Thymus (tissue), 11 donors: ENCODE data around the gene FOXO3. TPM values are rescaled to one million over a fixed set of nuclear protein-coding genes. Genes with fewer than 3 reads are reported as not detected.

Experiments used
- DNase-seq, 9 donors: peaks; one replicate each; pipeline ENCODE4 v3.0.0-alpha.2; 2013; ENCODE audit warnings: low spot score in 9 of 9, low read depth in 6 of 9, missing footprints in 1 of 9
- H3K27ac ChIP-seq, 2 donors: one replicate each; pipeline ENCODE4 v1.5.1; 2013; ENCODE audit warnings: control low read depth in 1 of 2, low read depth in 1 of 2, low read length in 1 of 2, mild to moderate bottlenecking in 1 of 2, moderate library complexity in 1 of 2
- H3K27me3 ChIP-seq, 2 donors: one replicate each; pipeline ENCODE4 v1.5.1; 2013; ENCODE audit warnings: low read length in 1 of 2; ENCODE audit not compliant: control insufficient read depth in 2 of 2, insufficient read depth in 1 of 2
- H3K36me3 ChIP-seq, 2 donors: one replicate each; pipeline ENCODE4 v1.5.1; 2013; ENCODE audit warnings: low read length in 1 of 2, mild to moderate bottlenecking in 1 of 2, moderate library complexity in 1 of 2; ENCODE audit not compliant: control insufficient read depth in 2 of 2, insufficient read depth in 2 of 2
- H3K4me1 ChIP-seq, 2 donors: one replicate each; pipeline ENCODE4 v1.5.1; 2013; ENCODE audit warnings: low read length in 2 of 2; ENCODE audit not compliant: control insufficient read depth in 2 of 2, insufficient read depth in 2 of 2
- H3K4me3 ChIP-seq, 2 donors: one replicate each; pipeline ENCODE4 v1.5.1; 2013; ENCODE audit warnings: low read length in 2 of 2, control low read depth in 1 of 2, mild to moderate bottlenecking in 1 of 2
- H3K9me3 ChIP-seq, 2 donors: one replicate each; pipeline ENCODE4 v1.5.1; 2013; ENCODE audit warnings: low read length in 1 of 2, mild to moderate bottlenecking in 1 of 2; ENCODE audit not compliant: control insufficient read depth in 2 of 2, insufficient read depth in 1 of 2
- WGBS: extraction: QIAGEN DNeasy Blood & Tissue Kit; methylation state at CpG from one replicate; pipeline ENCODE4 v1.1.7; 2013; 5-methylcytosine and 5-hydroxymethylcytosine counted together
- polyA plus RNA-seq: library from polyadenylated mRNA; stranded (reverse); fragments of 200-250 nt; gene quantifications from one replicate; pipeline ENCODE4 v1.2.3, GENCODE V29; 2013
- total RNA-seq: library from RNA; stranded (reverse); fragments of 120-200 nt; gene quantifications from one replicate; pipeline ENCODE4 v1.2.4, GENCODE V29; 2013
- donor health status: healthy.

FOXO3 gene
- total and polyA plus RNA-seq, 2 donors, result 11.2 to 33.6 TPM

GRCh38 chr6:108721286-108721685 is 160.6 kb downstream of the FOXO3 start:
- DNase-seq, result no peak
- no peaks in the 10 kb centered on the region for H3K4me1 ChIP-seq
- no peak overlapping the region for H3K27ac ChIP-seq
- no peak overlapping the region for H3K4me3 ChIP-seq
- no peaks in the 10 kb centered on the region for H3K27me3 ChIP-seq
- H3K36me3 ChIP-seq, result no peaks in the 10 kb centered on the region
- peaks cover 0 to 4% of the 10 kb centered on the region in 2 donors for H3K9me3 ChIP-seq
- WGBS, result 79% methylated on average over 5 of the region's 5 CpGs

GRCh38 chr6:108723594-108723993 is 162.9 kb downstream of the FOXO3 start:
- DNase-seq, result no peak

GRCh38 chr6:108726726-108727339 is 166.1 kb downstream of the FOXO3 start:
- H3K4me1 ChIP-seq, result no peaks in the 10 kb centered on the region
- H3K4me3 ChIP-seq, result no peak overlapping the region
- no peak overlapping the region for H3K27ac ChIP-seq
- DNase-seq, result no peak
- no peaks in the 10 kb centered on the region for H3K27me3 ChIP-seq
- H3K9me3 ChIP-seq, result peaks cover 0 to 4% of the 10 kb centered on the region in 2 donors
- H3K36me3 ChIP-seq, result no peaks in the 10 kb centered on the region
- WGBS, result 98% methylated on average over 7 of the region's 7 CpGs

More at GRCh38 chr6:108723594-108723993, 162.9 kb downstream of the FOXO3 start:
- H3K36me3 ChIP-seq, result no peaks in the 10 kb centered on the region
- H3K4me1 ChIP-seq, result no peaks in the 10 kb centered on the region
- WGBS, result 100% methylated on average over 1 of the region's 1 CpG
- H3K27me3 ChIP-seq, result no peaks in the 10 kb centered on the region
- H3K4me3 ChIP-seq, result no peak overlapping the region
- H3K9me3 ChIP-seq, result peaks cover 0 to 4% of the 10 kb centered on the region in 2 donors
- no peak overlapping the region for H3K27ac ChIP-seq

GRCh38 chr6:108727966-108728730 is 167.4 kb downstream of the FOXO3 start:
- Histone ChIP-seq H3K9me3 (peaks cover 0 to 4% of the 10 kb centered on the region in 2 donors), H3K4me3 (no peak overlapping the region), H3K4me1 (no peaks in the 10 kb centered on the region), H3K27ac (no peak overlapping the region), H3K36me3 (no peaks in the 10 kb centered on the region), H3K27me3 (no peaks in the 10 kb centered on the region)
- 62% methylated on average over 13 of the region's 13 CpGs for WGBS
- no peak for DNase-seq

- H3K9me3 ChIP-seq, result peaks cover 0 to 4% of the 10 kb centered on the region in 2 donors
- H3K4me3 ChIP-seq, result no peak overlapping the region
- no peak overlapping the region for H3K27ac ChIP-seq
- 98% methylated on average over 7 of the region's 7 CpGs for WGBS
- no peaks in the 10 kb centered on the region for H3K4me1 ChIP-seq
- DNase-seq, result no peak
- H3K36me3 ChIP-seq, result no peaks in the 10 kb centered on the region
- no peaks in the 10 kb centered on the region for H3K27me3 ChIP-seq
These were observed 168.1 kb downstream of the FOXO3 start for GRCh38 chr6:108728826-108729225.

GRCh38 chr6:108730635-108731515 is 170.2 kb downstream of the FOXO3 start:
- no peaks in the 10 kb centered on the region for H3K9me3 ChIP-seq
- H3K36me3 ChIP-seq, result no peaks in the 10 kb centered on the region
- no peaks in the 10 kb centered on the region for H3K27me3 ChIP-seq
- no peak overlapping the region for H3K27ac ChIP-seq
- 83% methylated on average over 13 of the region's 13 CpGs for WGBS
- no peak for DNase-seq
- H3K4me3 ChIP-seq, result no peak overlapping the region
- no peaks in the 10 kb centered on the region for H3K4me1 ChIP-seq

GRCh38 chr6:108732091-108732870 is 171.6 kb downstream of the FOXO3 start:
- H3K4me1 ChIP-seq, result no peaks in the 10 kb centered on the region
- H3K4me3 ChIP-seq, result no peak overlapping the region
- 90% methylated on average over 16 of the region's 16 CpGs for WGBS
- H3K27ac ChIP-seq, result no peak overlapping the region
- DNase-seq, result no peak
- no peaks in the 10 kb centered on the region for H3K9me3 ChIP-seq
- H3K36me3 ChIP-seq, result no peaks in the 10 kb centered on the region
- no peaks in the 10 kb centered on the region for H3K27me3 ChIP-seq

- no peak for DNase-seq
- Histone ChIP-seq H3K27ac (no peak overlapping the region), H3K9me3 (no peaks in the 10 kb centered on the region), H3K36me3 (no peaks in the 10 kb centered on the region), H3K27me3 (no peaks in the 10 kb centered on the region), H3K4me3 (no peak overlapping the region), H3K4me1 (no peaks in the 10 kb centered on the region)
- 94% methylated on average over 1 of the region's 1 CpG for WGBS
These were observed 172.3 kb downstream of the FOXO3 start for GRCh38 chr6:108733051-108733450.
